Activated naive CD8-positive, alpha-beta T cell treated with anti-CD3 and anti-CD28 coated beads for 36 hours (primary cell): Measurements from ENCODE around the gene ZNF750. TPM values are rescaled to one million over a fixed set of nuclear protein-coding genes. Genes with fewer than 3 reads are reported as not detected.

Experiments used
- total RNA-seq, 2 experiments: library from RNA; stranded (reverse); gene quantifications; one replicate each; pipeline ENCODE4 v1.2.3, GENCODE V29; 2021

Gene ZNF750
- total RNA-seq, 2 experiments from 2014 or later: not detected

Other genes with a start within 250 kb of the ZNF750 start
- gene WDR45B, start 191.6 kb downstream of the ZNF750 start, total RNA-seq: 10 to 100 TPM; 60.3 to 61.1 TPM
- gene RAB40B, start 141.3 kb downstream of the ZNF750 start, total RNA-seq: 1 to 10 TPM; 2.1 to 3.1 TPM
- 10 to 100 TPM; 33.6 to 34.1 TPM for gene FN3KRP, start 123.3 kb downstream of the ZNF750 start, total RNA-seq
- 1 to 10 TPM; 2.4 to 2.5 TPM for gene FN3K, start 104.4 kb downstream of the ZNF750 start, total RNA-seq
- gene TBCD, start 88.0 kb downstream of the ZNF750 start, total RNA-seq: 10 to 100 TPM; 74.5 to 76.9 TPM
- 1 to 10 TPM; 4.7 to 5.9 TPM for gene METRNL, start 239.6 kb upstream of the ZNF750 start, total RNA-seq